Measurements from ENCODE around the gene U2AF1L4. TPM values are rescaled to one million over a fixed set of nuclear protein-coding genes. Genes with fewer than 3 reads are reported as not detected.
A peak's percentile ranks its signal among the peaks of the same experiment; 100 is the strongest.

U2AF1L4 gene
- total and polyA plus RNA-seq, 2 donors (not counting 1 experiment from before 2014, with no cell fraction given), result 62.1 to 89.7 TPM

DNA sequence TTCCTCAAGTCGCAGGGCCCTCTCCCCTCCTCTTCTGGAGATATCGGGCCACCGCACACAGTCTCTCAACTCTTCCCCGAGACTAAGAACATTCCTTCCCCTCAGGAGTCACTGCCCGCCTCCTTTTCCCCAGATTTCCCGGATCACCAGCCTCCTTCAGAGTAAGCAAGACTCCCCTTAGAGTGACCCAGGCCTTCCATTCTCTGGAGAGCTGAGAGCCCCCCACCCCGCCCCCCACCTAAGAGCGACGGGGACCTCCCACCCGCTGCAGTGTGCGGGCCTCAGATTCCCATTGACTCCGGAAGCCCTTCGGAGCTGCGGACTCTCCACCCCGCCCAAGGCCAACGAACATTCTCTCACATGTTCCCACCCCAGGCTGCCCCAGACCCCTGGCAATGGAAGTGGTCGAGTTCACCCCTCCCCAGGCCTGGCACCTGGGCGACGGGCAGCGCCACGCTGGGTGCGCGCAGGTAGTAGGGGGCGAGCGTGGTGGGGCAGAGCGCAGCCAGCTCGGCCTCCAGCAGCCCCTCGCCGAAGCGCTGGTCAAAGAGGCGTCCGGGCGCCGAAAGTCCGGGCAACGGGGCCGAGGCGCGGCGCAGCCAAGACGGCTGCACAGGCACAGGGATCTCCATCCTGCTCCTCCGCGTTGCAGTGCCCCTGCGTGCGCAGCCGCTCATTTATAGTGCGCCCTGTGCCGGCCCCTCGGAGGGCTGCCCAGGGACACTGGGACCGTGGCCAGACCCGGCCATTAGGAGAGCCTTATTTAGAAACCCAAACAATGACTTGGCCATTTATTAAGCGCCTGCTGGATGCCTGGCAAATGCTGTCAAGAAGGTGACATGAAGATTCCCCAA lies 11.4 kb upstream of the U2AF1L4 start, which contains the start of gene HSPB6:
HSPB6 (minus strand) TSS at position 653 of the 854 bp plus-strand sequence; CDS start at position 632, 21 bp downstream.
- Mint-ChIP-seq H3K4me3 (peak within 1 kb of the TSS; percentile 99), H3K27me3 (peaks cover 17% of the 10 kb centered on the region), H3K4me1 (peaks cover 34% of the 10 kb centered on the region), H3K27ac (peak within 1 kb of the TSS; percentile 99), H3K9me3 (ENCODE audit: insufficient read depth) (no peaks in the 10 kb centered on the region)
- Histone ChIP-seq H3K4me2 (replicated peaks; ENCODE audit: low read depth, low read length, poor library complexity, severe bottlenecking) (peak within 1 kb of the TSS; percentile 98), H3K9ac (ENCODE audit: low read length) (peak within 1 kb of the TSS; percentile 96), H3K4me1 (ENCODE audit: control insufficient read depth in 2 of 2, insufficient read depth in 2 of 2, low read length in 2 of 2) (peaks cover 24 to 35% of the 10 kb centered on the region in 2 donors), H3K27ac (ENCODE audit: low read length in 2 of 2) (peak within 1 kb of the TSS in 1 of 2 donors; percentile 96), H2AFZ (ENCODE audit: insufficient read depth, low read depth, low read length, poor library complexity, severe bottlenecking) (peak within 1 kb of the TSS; percentile 89), H3K9me3 (ENCODE audit: control extremely low read depth in 1 of 3, control insufficient read depth in 2 of 3, insufficient read depth in 1 of 3, low read length in 2 of 3) (peaks cover 0 to 10% (median 0%) of the 10 kb centered on the region in 3 donors), H3K27me3 (replicated peaks in 1 of 4; ENCODE audit: control extremely low read depth in 1 of 4, control insufficient read depth in 3 of 4, insufficient read depth in 4 of 4, low read length in 3 of 4) (peaks cover 0 to 26% (median 10%) of the 10 kb centered on the region in 4 experiments), H4K20me1 (ENCODE audit: control insufficient read depth, insufficient read depth, low read length, poor library complexity, severe bottlenecking) (peaks cover 4% of the 10 kb centered on the region), H3K79me2 (ENCODE audit: control insufficient read depth, insufficient read depth, low read length) (peaks cover 23% of the 10 kb centered on the region), H3K4me3 (ENCODE audit: control extremely low read depth in 1 of 5, extremely low read depth in 1 of 5, insufficient read depth in 1 of 5, low read depth in 2 of 5, low read length in 4 of 5) (peak within 1 kb of the TSS; percentile 85 to 99 (median 94)), H3K36me3 (replicated peaks in 1 of 2; ENCODE audit: control extremely low read depth in 1 of 2, control insufficient read depth in 1 of 2, extremely low read depth in 1 of 2, insufficient read depth in 2 of 2, low read length in 1 of 2) (peaks cover 0 to 29% of the 10 kb centered on the region in 2 experiments)
- intact Hi-C loops (cut with micrococcal nuclease), result loop anchor here (5.0 kb wide), 1 partner anchor 64 kb away; no protein-coding TSS in a partner anchor
- DNase-seq, result peak; percentile 32
- no peak for ATAC-seq (ENCODE audit: low read depth)
- ChIA-PET POLR2A (interaction anchor here (1.1 to 2.2 kb wide), 4 partner anchors 8 to 16 kb away, joined by 7 to 17 read pairs (median 9); partner anchors contain the start of genes LIN37, PSENEN and U2AF1L4), CTCF (interaction anchor here (1.3 kb wide), 1 partner anchor 16 kb away, joined by 3 read pairs; no protein-coding TSS in a partner anchor)
- peak; percentile 47 for TF ChIP-seq EZH2 (IDR thresholded peaks at IDR 0.05; ENCODE audit: borderline replicate concordance, insufficient read depth, low read depth, low read length, poor library complexity, severe bottlenecking)
- TF ChIP-seq, protein P1, sequence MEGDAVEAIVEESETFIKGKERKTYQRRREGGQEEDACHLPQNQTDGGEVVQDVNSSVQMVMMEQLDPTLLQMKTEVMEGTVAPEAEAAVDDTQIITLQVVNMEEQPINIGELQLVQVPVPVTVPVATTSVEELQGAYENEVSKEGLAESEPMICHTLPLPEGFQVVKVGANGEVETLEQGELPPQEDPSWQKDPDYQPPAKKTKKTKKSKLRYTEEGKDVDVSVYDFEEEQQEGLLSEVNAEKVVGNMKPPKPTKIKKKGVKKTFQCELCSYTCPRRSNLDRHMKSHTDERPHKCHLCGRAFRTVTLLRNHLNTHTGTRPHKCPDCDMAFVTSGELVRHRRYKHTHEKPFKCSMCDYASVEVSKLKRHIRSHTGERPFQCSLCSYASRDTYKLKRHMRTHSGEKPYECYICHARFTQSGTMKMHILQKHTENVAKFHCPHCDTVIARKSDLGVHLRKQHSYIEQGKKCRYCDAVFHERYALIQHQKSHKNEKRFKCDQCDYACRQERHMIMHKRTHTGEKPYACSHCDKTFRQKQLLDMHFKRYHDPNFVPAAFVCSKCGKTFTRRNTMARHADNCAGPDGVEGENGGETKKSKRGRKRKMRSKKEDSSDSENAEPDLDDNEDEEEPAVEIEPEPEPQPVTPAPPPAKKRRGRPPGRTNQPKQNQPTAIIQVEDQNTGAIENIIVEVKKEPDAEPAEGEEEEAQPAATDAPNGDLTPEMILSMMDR (IDR thresholded peaks at IDR 0.05), result no peak
- 10% methylated on average over 50 of the region's 52 CpGs for WGBS (ENCODE audit: insufficient coverage)
